NB4 (cell line): ENCODE data around the gene OGFOD2.

Source experiments
- MYC ChIP-seq: IDR thresholded peaks from 2 replicates; pipeline ENCODE4 v1.6.1; 2011; ENCODE audit warnings: low read depth, low read length
- TF ChIP-seq, protein P1 (sequence below): IDR thresholded peaks from one replicate; pipeline ENCODE4 v1.5.1; 2012; ENCODE audit warnings: low read depth, low read length
- TF ChIP-seq, protein P2 (sequence below): IDR thresholded peaks from 2 replicates; pipeline ENCODE4 v1.6.1; 2011; ENCODE audit warnings: low read depth, low read length

DNA sequence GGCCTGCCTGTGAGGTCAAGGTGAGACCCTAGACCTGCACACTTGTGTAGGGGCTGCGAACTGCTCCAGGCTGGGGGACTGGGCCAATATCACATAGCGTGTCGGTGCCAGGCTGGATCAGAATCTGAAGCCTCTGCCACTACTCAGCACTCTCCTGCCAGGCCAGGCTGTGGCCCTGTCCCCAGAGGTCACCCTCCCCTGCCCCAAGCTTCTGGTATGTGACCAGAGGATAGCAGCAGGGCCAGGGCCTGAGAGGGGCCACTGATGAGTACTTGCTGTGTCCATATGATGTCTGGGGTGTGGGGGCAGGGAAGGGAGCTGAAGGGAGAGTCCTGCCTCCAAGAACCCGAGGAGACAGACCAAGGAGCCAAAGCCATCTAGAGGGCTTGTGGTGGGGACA is 23.3 kb downstream of the OGFOD2 start:
- TF ChIP-seq, protein P1, sequence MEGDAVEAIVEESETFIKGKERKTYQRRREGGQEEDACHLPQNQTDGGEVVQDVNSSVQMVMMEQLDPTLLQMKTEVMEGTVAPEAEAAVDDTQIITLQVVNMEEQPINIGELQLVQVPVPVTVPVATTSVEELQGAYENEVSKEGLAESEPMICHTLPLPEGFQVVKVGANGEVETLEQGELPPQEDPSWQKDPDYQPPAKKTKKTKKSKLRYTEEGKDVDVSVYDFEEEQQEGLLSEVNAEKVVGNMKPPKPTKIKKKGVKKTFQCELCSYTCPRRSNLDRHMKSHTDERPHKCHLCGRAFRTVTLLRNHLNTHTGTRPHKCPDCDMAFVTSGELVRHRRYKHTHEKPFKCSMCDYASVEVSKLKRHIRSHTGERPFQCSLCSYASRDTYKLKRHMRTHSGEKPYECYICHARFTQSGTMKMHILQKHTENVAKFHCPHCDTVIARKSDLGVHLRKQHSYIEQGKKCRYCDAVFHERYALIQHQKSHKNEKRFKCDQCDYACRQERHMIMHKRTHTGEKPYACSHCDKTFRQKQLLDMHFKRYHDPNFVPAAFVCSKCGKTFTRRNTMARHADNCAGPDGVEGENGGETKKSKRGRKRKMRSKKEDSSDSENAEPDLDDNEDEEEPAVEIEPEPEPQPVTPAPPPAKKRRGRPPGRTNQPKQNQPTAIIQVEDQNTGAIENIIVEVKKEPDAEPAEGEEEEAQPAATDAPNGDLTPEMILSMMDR = no peak
- TF ChIP-seq, protein P2, sequence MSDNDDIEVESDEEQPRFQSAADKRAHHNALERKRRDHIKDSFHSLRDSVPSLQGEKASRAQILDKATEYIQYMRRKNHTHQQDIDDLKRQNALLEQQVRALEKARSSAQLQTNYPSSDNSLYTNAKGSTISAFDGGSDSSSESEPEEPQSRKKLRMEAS = no peak
- no peak for TF ChIP-seq MYC
